ENCODE measurements around the gene HOXA6. TPM values are rescaled to one million over a fixed set of nuclear protein-coding genes. Genes with fewer than 3 reads are reported as not detected.

The HOXA6 gene
- total and polyA plus RNA-seq, 4 donors = 0.23 TPM; not detected in 3

DNA sequence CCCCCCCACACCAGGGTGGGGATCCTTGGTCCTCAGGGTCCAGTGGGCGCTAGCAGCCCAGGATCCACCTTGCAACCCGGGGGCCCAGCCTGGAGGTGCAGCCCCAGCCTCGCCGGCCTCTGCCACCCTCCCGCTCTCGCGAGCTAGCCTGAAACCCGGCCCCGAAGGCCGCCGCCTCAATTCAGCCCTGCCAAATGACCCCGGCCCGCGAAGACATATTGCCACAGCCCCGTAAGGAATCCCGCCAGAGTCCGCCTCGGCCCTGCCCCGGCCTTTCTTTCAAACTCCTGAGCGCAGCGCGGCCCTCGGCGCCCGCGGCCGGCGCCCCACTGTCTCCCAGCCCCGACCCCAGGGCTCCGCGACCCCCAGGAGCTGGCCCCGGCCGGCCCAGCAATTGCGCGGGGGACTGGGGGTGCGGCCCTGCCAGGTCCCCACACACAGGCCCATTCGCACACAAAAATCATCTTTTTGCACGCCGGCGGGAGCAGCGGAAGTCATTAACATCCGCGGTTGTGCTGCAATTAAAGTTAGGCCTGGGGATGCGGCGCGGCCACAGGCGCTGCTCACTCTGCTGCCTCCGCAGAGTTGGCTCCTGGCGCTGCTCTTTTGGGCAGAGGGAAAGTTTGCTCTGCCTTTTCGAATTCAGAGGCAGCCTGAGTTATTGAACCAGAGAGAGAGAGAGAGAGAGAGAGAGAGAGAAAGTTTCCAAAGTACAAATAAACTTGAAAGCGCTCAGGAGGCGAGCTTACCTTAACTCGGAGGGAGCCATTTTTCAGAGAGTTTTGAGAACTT lies 8.0 kb downstream of the HOXA6 start:
- Histone ChIP-seq H3K27ac (ENCODE audit: low read depth in 1 of 2, low read length in 2 of 2) (no peak overlapping the region), H3K4me1 (ENCODE audit: control insufficient read depth in 4 of 4, insufficient read depth in 4 of 4, low read length in 3 of 4) (peaks cover 0 to 14% (median 6%) of the 10 kb centered on the region in 4 donors), H3K9ac (ENCODE audit: low read depth in 1 of 2, low read length in 2 of 2) (no peak overlapping the region)

GRCh38 chr7:27138985-27139333 lies 8.6 kb downstream of the HOXA6 start:
- DNase-seq (ENCODE audit: low spot score) = no peak

More for the DNA sequence above, 8.0 kb downstream of the HOXA6 start:
- Histone ChIP-seq H3K9me3 (ENCODE audit: control insufficient read depth in 4 of 4, low read length in 3 of 4) (peaks cover 0 to 9% (median 0%) of the 10 kb centered on the region in 4 donors), H3K4me3 (ENCODE audit: low read depth in 1 of 3, low read length in 3 of 3) (no peak overlapping the region), H3K36me3 (ENCODE audit: control insufficient read depth in 4 of 4, insufficient read depth in 3 of 4, low read depth in 1 of 4, low read length in 3 of 4) (no peaks in the 10 kb centered on the region), H3K27me3 (ENCODE audit: control insufficient read depth in 4 of 4, insufficient read depth in 4 of 4, low read length in 3 of 4) (peaks cover 6 to 22% (median 14%) of the 10 kb centered on the region in 4 donors)
- no peak for DNase-seq (ENCODE audit: low spot score)
- WGBS = 27% methylated on average over 53 of the region's 53 CpGs
- TF ChIP-seq FOXA1 (IDR thresholded peaks at IDR 0.05) = no peak
- no peak for TF ChIP-seq FOXA2 (IDR thresholded peaks at IDR 0.05)
- TF ChIP-seq, protein P1, sequence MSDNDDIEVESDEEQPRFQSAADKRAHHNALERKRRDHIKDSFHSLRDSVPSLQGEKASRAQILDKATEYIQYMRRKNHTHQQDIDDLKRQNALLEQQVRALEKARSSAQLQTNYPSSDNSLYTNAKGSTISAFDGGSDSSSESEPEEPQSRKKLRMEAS (IDR thresholded peaks at IDR 0.05) = no peak
- no peak for TF ChIP-seq JUND (IDR thresholded peaks at IDR 0.05)

GRCh38 chr7:27138472-27138871 lies 9.1 kb downstream of the HOXA6 start:
- peaks cover 6 to 18% (median 16%) of the 10 kb centered on the region in 4 donors for H3K27me3 ChIP-seq (ENCODE audit: control insufficient read depth in 4 of 4, insufficient read depth in 4 of 4, low read length in 3 of 4)
- peaks cover 0 to 9% (median 6%) of the 10 kb centered on the region in 4 donors for H3K4me1 ChIP-seq (ENCODE audit: control insufficient read depth in 4 of 4, insufficient read depth in 4 of 4, low read length in 3 of 4)
- H3K4me3 ChIP-seq (ENCODE audit: low read depth in 1 of 3, low read length in 3 of 3) = no peak overlapping the region
- TF ChIP-seq EGR1 (IDR thresholded peaks at IDR 0.05; ENCODE audit: low read depth in 2 of 2) = no peak
- H3K9me3 ChIP-seq (ENCODE audit: control insufficient read depth in 4 of 4, low read length in 3 of 4) = peaks cover 0 to 3% (median 0%) of the 10 kb centered on the region in 4 donors
- no peak overlapping the region for H3K9ac ChIP-seq (ENCODE audit: low read depth in 1 of 2, low read length in 2 of 2)
- H3K36me3 ChIP-seq (ENCODE audit: control insufficient read depth in 4 of 4, insufficient read depth in 3 of 4, low read depth in 1 of 4, low read length in 3 of 4) = no peaks in the 10 kb centered on the region
- WGBS = 59% methylated on average over 1 of the region's 1 CpG
- no peak for DNase-seq (ENCODE audit: low spot score)
- no peak overlapping the region for H3K27ac ChIP-seq (ENCODE audit: low read depth in 1 of 2, low read length in 2 of 2)

More at GRCh38 chr7:27138985-27139333, 8.6 kb downstream of the HOXA6 start:
- no peak overlapping the region for H3K9ac ChIP-seq (ENCODE audit: low read depth in 1 of 2, low read length in 2 of 2)
- H3K9me3 ChIP-seq (ENCODE audit: control insufficient read depth in 4 of 4, low read length in 3 of 4) = peaks cover 0 to 7% (median 0%) of the 10 kb centered on the region in 4 donors
- peaks cover 6 to 20% (median 14%) of the 10 kb centered on the region in 4 donors for H3K27me3 ChIP-seq (ENCODE audit: control insufficient read depth in 4 of 4, insufficient read depth in 4 of 4, low read length in 3 of 4)
- TF ChIP-seq TAF1 (conservative IDR thresholded peaks at IDR 0.05) (no peak), SP1 (IDR thresholded peaks at IDR 0.05) (no peak), YY1 (IDR thresholded peaks at IDR 0.05) (no peak), GABPA (IDR thresholded peaks at IDR 0.05 in 1 of 2, conservative IDR thresholded peaks at IDR 0.05 in 1 of 2) (no peak), RXRA (IDR thresholded peaks at IDR 0.05) (no peak), HNF4A (conservative IDR thresholded peaks at IDR 0.05) (no peak)
- H3K4me1 ChIP-seq (ENCODE audit: control insufficient read depth in 4 of 4, insufficient read depth in 4 of 4, low read length in 3 of 4) = peaks cover 0 to 14% (median 6%) of the 10 kb centered on the region in 4 donors
- no peaks in the 10 kb centered on the region for H3K36me3 ChIP-seq (ENCODE audit: control insufficient read depth in 4 of 4, insufficient read depth in 3 of 4, low read depth in 1 of 4, low read length in 3 of 4)
- no peak overlapping the region for H3K4me3 ChIP-seq (ENCODE audit: low read depth in 1 of 3, low read length in 3 of 3)
- H3K27ac ChIP-seq (ENCODE audit: low read depth in 1 of 2, low read length in 2 of 2) = no peak overlapping the region
- 36% methylated on average over 11 of the region's 11 CpGs for WGBS

GRCh38 chr7:27137640-27138315 lies 9.8 kb downstream of the HOXA6 start:
- Histone ChIP-seq H3K36me3 (ENCODE audit: control insufficient read depth in 4 of 4, insufficient read depth in 3 of 4, low read depth in 1 of 4, low read length in 3 of 4) (no peaks in the 10 kb centered on the region), H3K27me3 (ENCODE audit: control insufficient read depth in 4 of 4, insufficient read depth in 4 of 4, low read length in 3 of 4) (peaks cover 6 to 22% (median 17%) of the 10 kb centered on the region in 4 donors), H3K27ac (ENCODE audit: low read depth in 1 of 2, low read length in 2 of 2) (no peak overlapping the region), H3K4me3 (ENCODE audit: low read depth in 1 of 3, low read length in 3 of 3) (no peak overlapping the region), H3K9ac (ENCODE audit: low read depth in 1 of 2, low read length in 2 of 2) (no peak overlapping the region), H3K9me3 (ENCODE audit: control insufficient read depth in 4 of 4, low read length in 3 of 4) (peaks cover 0 to 2% (median 0%) of the 10 kb centered on the region in 4 donors), H3K4me1 (ENCODE audit: control insufficient read depth in 4 of 4, insufficient read depth in 4 of 4, low read length in 3 of 4) (peaks cover 0 to 5% (median 2%) of the 10 kb centered on the region in 4 donors)
- DNase-seq (ENCODE audit: low spot score) = no peak
- WGBS = 45% methylated on average over 2 of the region's 2 CpGs
- no peak for TF ChIP-seq TAF1 (conservative IDR thresholded peaks at IDR 0.05)
- TF ChIP-seq GABPA (IDR thresholded peaks at IDR 0.05 in 1 of 2, conservative IDR thresholded peaks at IDR 0.05 in 1 of 2) = no peak
- no peak for TF ChIP-seq REST (IDR thresholded peaks at IDR 0.05)
- no peak for TF ChIP-seq HNF4G (IDR thresholded peaks at IDR 0.05)
- TF ChIP-seq YY1 (IDR thresholded peaks at IDR 0.05) = no peak
- TF ChIP-seq RAD21 (IDR thresholded peaks at IDR 0.05) = no peak
- no peak for TF ChIP-seq FOXA2 (IDR thresholded peaks at IDR 0.05)
- no peak for TF ChIP-seq ATF3 (IDR thresholded peaks at IDR 0.05)
- no peak for TF ChIP-seq SP1 (IDR thresholded peaks at IDR 0.05)
- TF ChIP-seq HNF4A (conservative IDR thresholded peaks at IDR 0.05) = no peak
- TF ChIP-seq, protein P2, sequence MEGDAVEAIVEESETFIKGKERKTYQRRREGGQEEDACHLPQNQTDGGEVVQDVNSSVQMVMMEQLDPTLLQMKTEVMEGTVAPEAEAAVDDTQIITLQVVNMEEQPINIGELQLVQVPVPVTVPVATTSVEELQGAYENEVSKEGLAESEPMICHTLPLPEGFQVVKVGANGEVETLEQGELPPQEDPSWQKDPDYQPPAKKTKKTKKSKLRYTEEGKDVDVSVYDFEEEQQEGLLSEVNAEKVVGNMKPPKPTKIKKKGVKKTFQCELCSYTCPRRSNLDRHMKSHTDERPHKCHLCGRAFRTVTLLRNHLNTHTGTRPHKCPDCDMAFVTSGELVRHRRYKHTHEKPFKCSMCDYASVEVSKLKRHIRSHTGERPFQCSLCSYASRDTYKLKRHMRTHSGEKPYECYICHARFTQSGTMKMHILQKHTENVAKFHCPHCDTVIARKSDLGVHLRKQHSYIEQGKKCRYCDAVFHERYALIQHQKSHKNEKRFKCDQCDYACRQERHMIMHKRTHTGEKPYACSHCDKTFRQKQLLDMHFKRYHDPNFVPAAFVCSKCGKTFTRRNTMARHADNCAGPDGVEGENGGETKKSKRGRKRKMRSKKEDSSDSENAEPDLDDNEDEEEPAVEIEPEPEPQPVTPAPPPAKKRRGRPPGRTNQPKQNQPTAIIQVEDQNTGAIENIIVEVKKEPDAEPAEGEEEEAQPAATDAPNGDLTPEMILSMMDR (IDR thresholded peaks at IDR 0.05; ENCODE audit: low read depth, low read length, missing input control) = no peak
- TF ChIP-seq JUND (IDR thresholded peaks at IDR 0.05) = no peak
